DOHH2 (cell line): ENCODE data around the gene LZTR1.

Source experiments
- CTCF ChIP-seq: fragments of 200-600 bp; sonication (generic); IDR thresholded peaks from one replicate; pipeline ENCODE4 v1.5.1; 2014; ENCODE audit warnings: antibody characterized with exemption, mild to moderate bottlenecking, low read depth, low read length; ENCODE audit not compliant: poor library complexity, severe bottlenecking
- EZH2phosphoT487 ChIP-seq: fragments of 200-600 bp; sonication (generic); IDR thresholded peaks from 2 replicates; pipeline ENCODE4 v1.6.1; 2017; ENCODE audit warnings: borderline replicate concordance, mild to moderate bottlenecking, antibody characterized with exemption, low read length, moderate library complexity, mixed read lengths

- TF ChIP-seq CTCF (no peak), EZH2phosphoT487 (no peak)
Observed at GRCh38 chr22:20948989-20949388, 33.1 kb upstream of the LZTR1 start.
